A549 (cell line): ENCODE measurements around the gene C18orf63. TPM values are rescaled to one million over a fixed set of nuclear protein-coding genes. Genes with fewer than 3 reads are reported as not detected.

Source experiments
- ATAC-seq, 2 experiments: fragments of 200-7000 bp in 1 of 2; fragments of >200 bp in 1 of 2; cut with Nextera tagmentation in 1 of 2; cut with Tn5 transposase in 1 of 2; 3 replicates each; pipeline versions ENCODE4 v1.8.0 to v1.9.1; 2018 to 2020; ENCODE audit warnings: mild to moderate bottlenecking in 1 of 2, moderate library complexity in 1 of 2
- CTCF ChIA-PET: fragments of 300-600 bp; sonication (Branson Sonifier 250); formaldehyde crosslinking; extraction: SDS; loops from one replicate; lab custom pipeline; 2021; ENCODE audit warnings: antibody characterized with exemption, inconsistent platforms; lab: Yijun Ruan, JAX
- POLR2A ChIA-PET: fragments of 350-600 bp; formaldehyde crosslinking; extraction: SDS; loops from one replicate; lab custom pipeline; 2021; ENCODE audit warnings: antibody characterized with exemption, inconsistent platforms; lab: Yijun Ruan, JAX
- DNase-seq, 2 experiments: peaks; one replicate each; pipeline versions ENCODE4 v3.0.0 to v3.0.0-alpha.2; 2011 to 2016; ENCODE audit warnings: low read depth in 1 of 2, low spot score in 1 of 2
- FAIRE-seq: peaks from 2 replicates; lab custom pipeline; 2011; peaks lifted over from hg19 to GRCh38; lab: Jason Lieb, UNC
- H3K27ac ChIP-seq, 2 experiments: fragments of >200 bp; sonication (Bioruptor Twin); formaldehyde crosslinking; 3 replicates each; pipeline ENCODE4 v1.5.1; 2016 to 2017
- H3K4me1 ChIP-seq: fragments of >200 bp; sonication (Bioruptor Twin); formaldehyde crosslinking; 3 replicates; pipeline ENCODE4 v1.6.1; 2016
- H3K4me2 ChIP-seq: fragments of >200 bp; sonication (Bioruptor Twin); formaldehyde crosslinking; 3 replicates; pipeline ENCODE4 v1.6.1; 2016
- H3K4me3 ChIP-seq: fragments of >200 bp; sonication (Bioruptor Twin); formaldehyde crosslinking; 3 replicates; pipeline ENCODE4 v1.5.1; 2016
- H3K9me3 ChIP-seq: fragments of >200 bp; sonication (Bioruptor Twin); formaldehyde crosslinking; 3 replicates; pipeline ENCODE4 v1.6.1; 2016
- BHLHE40 ChIP-seq: IDR thresholded peaks from 2 replicates; pipeline ENCODE4 v1.6.1; 2012; ENCODE audit warnings: low read depth, low read length, inconsistent platforms
- CHD2 ChIP-seq: fragments of 150-350 bp; IDR thresholded peaks from 2 replicates; pipeline ENCODE4 v1.6.1; 2014; ENCODE audit warnings: low read length; ENCODE audit not compliant: partially characterized antibody
- FOSB ChIP-seq: fragments of 250-450 bp; sonication (Bioruptor Pico); IDR thresholded peaks from 2 replicates; pipeline ENCODE4 v1.5.0; 2020; ENCODE audit warnings: mild to moderate bottlenecking, moderate library complexity
- FOSL2 ChIP-seq, 2 experiments: fragments of 450-650 bp in 1 of 2; fragments of >200 bp in 1 of 2; sonication (Bioruptor Twin) in 1 of 2; formaldehyde crosslinking; IDR thresholded peaks; 2 replicates each; pipeline versions ENCODE4 v1.5.0 to v1.6.1; 2016 to 2020; ENCODE audit warnings: mild to moderate bottlenecking in 1 of 2, moderate library complexity in 1 of 2
- GATA3 ChIP-seq: IDR thresholded peaks from 2 replicates; pipeline ENCODE4 v1.6.1; 2012; ENCODE audit warnings: borderline replicate concordance
- HEYL ChIP-seq: fragments of 250-450 bp; sonication (Bioruptor Pico); IDR thresholded peaks from 2 replicates; pipeline ENCODE4 v1.8.0; 2021; ENCODE audit warnings: mild to moderate bottlenecking, moderate library complexity
- HMGXB4 ChIP-seq: fragments of 250-450 bp; sonication (Bioruptor Pico); IDR thresholded peaks from 2 replicates; pipeline ENCODE4 v1.5.0; 2021; ENCODE audit warnings: mild to moderate bottlenecking, moderate library complexity, borderline replicate concordance
- HOXB13 ChIP-seq: fragments of 250-450 bp; sonication (Bioruptor Pico); IDR thresholded peaks from 2 replicates; pipeline ENCODE4 v1.5.0; 2020; ENCODE audit warnings: low read depth, mild to moderate bottlenecking, moderate library complexity
- KDM5A ChIP-seq: fragments of 200-600 bp; sonication (generic); IDR thresholded peaks from 2 replicates; pipeline ENCODE4 v1.6.1; 2016; ENCODE audit warnings: antibody characterized with exemption, mild to moderate bottlenecking
- MAZ ChIP-seq: fragments of 150-350 bp; IDR thresholded peaks from 2 replicates; pipeline ENCODE4 v1.6.1; 2014; ENCODE audit warnings: antibody characterized with exemption, low read depth, low read length, borderline replicate concordance
- NPAS2 ChIP-seq: fragments of 250-450 bp; sonication (Bioruptor Pico); IDR thresholded peaks from 2 replicates; pipeline ENCODE4 v1.8.0; 2022; ENCODE audit warnings: mild to moderate bottlenecking, moderate library complexity, borderline replicate concordance
- PHF8 ChIP-seq: fragments of 200-600 bp; sonication (generic); IDR thresholded peaks from 2 replicates; pipeline ENCODE4 v1.6.1; 2016; ENCODE audit warnings: low read depth, mild to moderate bottlenecking, antibody characterized with exemption, moderate library complexity, borderline replicate concordance
- POLR2A ChIP-seq: IDR thresholded peaks from 2 replicates; pipeline ENCODE4 v1.6.1; 2012; ENCODE audit warnings: mild to moderate bottlenecking, low read length
- RAD21 ChIP-seq, 2 experiments: fragments of >200 bp in 1 of 2; sonication (Bioruptor Twin) in 1 of 2; formaldehyde crosslinking in 1 of 2; IDR thresholded peaks in 1 of 2; conservative IDR thresholded peaks in 1 of 2; 2 replicates in 1 of 2; 3 replicates in 1 of 2; pipeline ENCODE4 v1.6.1; 2012 to 2018; ENCODE audit warnings: inconsistent platforms in 1 of 2
- RARB ChIP-seq: fragments of 250-450 bp; sonication (Bioruptor Pico); IDR thresholded peaks from 2 replicates; pipeline ENCODE4 v1.8.0; 2021; ENCODE audit warnings: mild to moderate bottlenecking, moderate library complexity
- RNF2 ChIP-seq: fragments of 200-600 bp; sonication (generic); IDR thresholded peaks from 2 replicates; pipeline ENCODE4 v1.6.1; 2016; ENCODE audit warnings: low read depth, mild to moderate bottlenecking, antibody characterized with exemption, moderate library complexity, borderline replicate concordance
- SREBF2 ChIP-seq: fragments of 450-650 bp; IDR thresholded peaks from 2 replicates; pipeline ENCODE4 v1.6.1; 2014; ENCODE audit warnings: mild to moderate bottlenecking, moderate library complexity
- TP53 ChIP-seq: fragments of 250-450 bp; sonication (Bioruptor Pico); IDR thresholded peaks from 2 replicates; pipeline ENCODE4 v1.5.0; 2021; ENCODE audit warnings: mild to moderate bottlenecking, moderate library complexity
- USF2 ChIP-seq: fragments of 450-650 bp; IDR thresholded peaks from 2 replicates; pipeline ENCODE4 v1.6.1; 2014; ENCODE audit warnings: antibody characterized with exemption
- ZFP36 ChIP-seq: fragments of 450-650 bp; IDR thresholded peaks from 2 replicates; pipeline ENCODE4 v1.6.1; 2014; ENCODE audit warnings: borderline replicate concordance; ENCODE audit not compliant: partially characterized antibody
- ZNF302 ChIP-seq: fragments of 250-450 bp; sonication (Bioruptor Pico); IDR thresholded peaks from 2 replicates; pipeline ENCODE4 v1.9.0; 2021; ENCODE audit warnings: inconsistent platforms, mild to moderate bottlenecking, moderate library complexity
- ZSCAN20 ChIP-seq: fragments of 250-450 bp; sonication (Bioruptor Pico); IDR thresholded peaks from 2 replicates; pipeline ENCODE4 v1.8.0; 2022; ENCODE audit warnings: mild to moderate bottlenecking, moderate library complexity
- WGBS: methylation state at CpG from one replicate; pipeline ENCODE4 v1.1.6; 2017; ENCODE audit errors: missing lambda C conversion rate; 5-methylcytosine and 5-hydroxymethylcytosine counted together
- polyA plus RNA-seq, 4 experiments: library from polyadenylated mRNA; depleted of rRNA in 3 of 4; stranded (reverse); fragments of >200 nt; fragmentation: RNase III in 1 of 4; extraction: RNeasy Plus Mini Kit Qiagen cat#74134 plus additional on column Dnase treatment in 1 of 4; gene quantifications; 2 replicates in 3 of 4; 3 replicates in 1 of 4; pipeline ENCODE4 v1.2.3, GENCODE V29; 2011 to 2017
- TF ChIP-seq, protein P1 (sequence below): IDR thresholded peaks from 2 replicates; pipeline ENCODE4 v1.6.1; 2012

C18orf63 gene
- polyA plus RNA-seq, 2 of the 4 experiments (the other 2 are of a cell fraction): not detected

- TF ChIP-seq ZNF302 (CRISPR knock-in tag): no peak
- TF ChIP-seq POLR2A: no peak
Observed at GRCh38 chr18:74333091-74333490, 17.5 kb downstream of the C18orf63 start (continued).

DNA sequence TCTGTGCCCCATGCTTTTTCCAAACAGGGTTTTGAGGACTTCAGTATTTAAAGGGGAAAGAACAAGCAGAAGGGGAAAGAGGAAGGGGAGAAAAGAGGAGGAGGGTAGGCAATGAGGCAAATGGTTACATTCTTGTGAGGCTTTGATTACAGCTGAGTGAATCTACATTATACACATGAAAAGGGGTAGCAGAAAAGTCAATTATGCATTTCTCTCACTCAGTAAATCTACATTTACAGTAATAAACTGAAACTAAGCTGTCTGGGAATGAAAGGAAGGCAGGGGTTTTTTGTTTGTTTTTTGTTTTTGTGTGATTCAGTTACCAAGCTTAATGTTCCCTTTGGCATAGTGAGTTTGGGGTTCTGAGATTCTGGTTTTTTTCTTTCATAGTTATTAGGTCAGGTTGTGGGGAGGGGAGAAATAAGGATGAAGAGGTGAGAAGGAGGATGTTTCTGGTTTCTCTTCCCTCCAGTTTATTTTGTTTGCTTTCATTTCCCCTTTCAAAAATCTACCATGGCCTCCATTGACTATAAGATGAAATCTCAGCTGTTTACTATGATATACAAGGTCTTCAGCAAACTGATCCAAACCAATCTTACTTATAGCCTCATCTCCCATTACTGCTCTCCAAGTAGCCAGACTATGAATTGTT, 18.7 kb downstream of the C18orf63 start:
- CTCF ChIA-PET: interaction anchor here (1.0 to 2.8 kb wide), 2 partner anchors 8 to 137 kb away, joined by 4 to 10 read pairs; no protein-coding TSS in a partner anchor
- H3K4me1 ChIP-seq: no peaks in the 10 kb centered on the region
- H3K27ac ChIP-seq: no peak overlapping the region
- no peaks in the 10 kb centered on the region for H3K9me3 ChIP-seq
- TF ChIP-seq GATA3 (no peak), RAD21 (conservative IDR thresholded peaks at IDR 0.05 in 1 of 2, IDR thresholded peaks at IDR 0.05 in 1 of 2) (no peak)
- TF ChIP-seq, all 56 proteins: peak for 0
- FAIRE-seq (no peak), ATAC-seq (no peak), DNase-seq (no peak)
- Histone ChIP-seq H3K4me2 (no peak overlapping the region), H3K4me3 (no peak overlapping the region)
- POLR2A ChIA-PET: no interaction called here

GRCh38 chr18:74336656-74337055, 21.0 kb downstream of the C18orf63 start:
- ChIA-PET CTCF (no interaction called here), POLR2A (no interaction called here)
- ATAC-seq: no peak
- H3K4me1 ChIP-seq: no peaks in the 10 kb centered on the region
- no peak overlapping the region for H3K4me3 ChIP-seq
- TF ChIP-seq HOXB13 (CRISPR knock-in tag): no peak
- TF ChIP-seq PHF8: no peak
- no peak for TF ChIP-seq RNF2
- no peak for TF ChIP-seq ZNF302 (CRISPR knock-in tag)
- TF ChIP-seq, protein P1, sequence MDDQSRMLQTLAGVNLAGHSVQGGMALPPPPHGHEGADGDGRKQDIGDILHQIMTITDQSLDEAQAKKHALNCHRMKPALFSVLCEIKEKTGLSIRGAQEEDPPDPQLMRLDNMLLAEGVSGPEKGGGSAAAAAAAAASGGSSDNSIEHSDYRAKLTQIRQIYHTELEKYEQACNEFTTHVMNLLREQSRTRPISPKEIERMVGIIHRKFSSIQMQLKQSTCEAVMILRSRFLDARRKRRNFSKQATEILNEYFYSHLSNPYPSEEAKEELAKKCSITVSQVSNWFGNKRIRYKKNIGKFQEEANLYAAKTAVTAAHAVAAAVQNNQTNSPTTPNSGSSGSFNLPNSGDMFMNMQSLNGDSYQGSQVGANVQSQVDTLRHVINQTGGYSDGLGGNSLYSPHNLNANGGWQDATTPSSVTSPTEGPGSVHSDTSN: no peak
- no peak for TF ChIP-seq TP53 (CRISPR knock-in tag)
- TF ChIP-seq SREBF2: no peak
- no peak for TF ChIP-seq KDM5A
- TF ChIP-seq FOSB (CRISPR knock-in tag): no peak
- TF ChIP-seq BHLHE40: no peak
- TF ChIP-seq ZFP36: no peak
- no peak for FAIRE-seq
- H3K27ac ChIP-seq: no peak overlapping the region
- no peaks in the 10 kb centered on the region for H3K9me3 ChIP-seq
- no peak for DNase-seq
- no peak overlapping the region for H3K4me2 ChIP-seq

- DNase-seq (no peak), ATAC-seq (no peak), FAIRE-seq (no peak)
- Histone ChIP-seq H3K9me3 (no peaks in the 10 kb centered on the region), H3K27ac (no peak overlapping the region), H3K4me1 (0 out of 3 replicates have a peak, but pooled peaks cover 3% of the 10 kb centered on the region), H3K4me3 (no peak overlapping the region), H3K4me2 (no peak overlapping the region)
- WGBS: 55% methylated on average over 5 of the region's 5 CpGs
- ChIA-PET CTCF (interaction anchor here (2.0 kb wide), 1 partner anchor 139 kb away, joined by 11 read pairs; no protein-coding TSS in a partner anchor), POLR2A (no interaction called here)
- no peak for TF ChIP-seq ZSCAN20 (CRISPR knock-in tag)
- TF ChIP-seq CHD2: no peak
- TF ChIP-seq NPAS2 (CRISPR knock-in tag): no peak
- no peak for TF ChIP-seq KDM5A
- TF ChIP-seq MAZ: no peak
- no peak for TF ChIP-seq POLR2A
- no peak for TF ChIP-seq RARB (CRISPR knock-in tag)
- no peak for TF ChIP-seq ZNF302 (CRISPR knock-in tag)
- TF ChIP-seq HEYL (CRISPR knock-in tag): no peak
- TF ChIP-seq USF2: no peak
- no peak for TF ChIP-seq RNF2
- TF ChIP-seq FOSL2 (IDR thresholded peaks at IDR 0.05): no peak
- no peak for TF ChIP-seq FOSL2 (CRISPR knock-in tag; IDR thresholded peaks at IDR 0.05)
- TF ChIP-seq HMGXB4: no peak
Observed at GRCh38 chr18:74337155-74337911, 21.7 kb downstream of the C18orf63 start.
